HEK293T (cell line): ENCODE data around the gene FTMT.

Experiments
- CTBP1 ChIP-seq: fragments of 450-650 bp; IDR thresholded peaks from 2 replicates; pipeline ENCODE4 v1.6.1; 2016; ENCODE audit warnings: borderline replicate concordance
- FOXK2 ChIP-seq: fragments of 450-650 bp; IDR thresholded peaks from 2 replicates; pipeline ENCODE4 v1.6.1; 2016; ENCODE audit warnings: mild to moderate bottlenecking
- HDGF ChIP-seq: fragments of 450-650 bp; IDR thresholded peaks from 2 replicates; pipeline ENCODE4 v1.6.1; 2017; ENCODE audit warnings: antibody characterized with exemption, borderline replicate concordance
- L3MBTL2 ChIP-seq: fragments of 450-650 bp; conservative IDR thresholded peaks from 2 replicates; pipeline ENCODE4 v1.6.1; 2016; ENCODE audit warnings: mild to moderate bottlenecking
- NFRKB ChIP-seq: fragments of 450-650 bp; IDR thresholded peaks from 2 replicates; pipeline ENCODE4 v1.6.1; 2016; ENCODE audit warnings: mild to moderate bottlenecking, moderate library complexity
- SP1 ChIP-seq: fragments of 450-650 bp; IDR thresholded peaks from 2 replicates; pipeline ENCODE4 v1.6.1; 2017
- SUZ12 ChIP-seq: fragments of 450-650 bp; IDR thresholded peaks from 2 replicates; pipeline ENCODE4 v1.6.1; 2016; ENCODE audit warnings: mild to moderate bottlenecking

DNA sequence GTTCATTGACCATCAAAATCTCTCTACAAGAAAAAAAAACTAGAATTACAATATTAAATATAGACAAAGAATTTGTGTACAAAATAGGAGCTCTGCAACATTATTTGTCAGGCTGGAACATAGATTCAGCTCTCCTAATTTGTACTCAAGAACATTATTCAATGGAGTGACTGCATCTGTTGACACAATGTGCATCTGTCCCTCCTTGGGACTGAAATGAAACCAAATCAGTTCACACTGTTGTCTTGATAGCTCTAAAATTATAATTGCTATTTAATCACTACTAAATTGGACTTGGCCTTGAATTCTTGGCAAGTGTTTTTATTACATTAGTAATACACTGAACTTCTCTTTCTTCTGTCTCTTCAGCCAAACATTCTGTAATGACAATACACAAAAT lies 47.7 kb downstream of the FTMT start:
- TF ChIP-seq HDGF, result no peak
- TF ChIP-seq NFRKB, result no peak
- no peak for TF ChIP-seq SP1
- TF ChIP-seq CTBP1, result no peak
- TF ChIP-seq FOXK2, result no peak
- no peak for TF ChIP-seq L3MBTL2
- TF ChIP-seq SUZ12, result no peak
